Mesenchymal stem cell (in vitro differentiated cells and primary cell): Measurements from ENCODE around the gene DENND10.
"Not testable (repeated sequence)": the region's sequence is repeated elsewhere in the genome, so short reads cannot be mapped to it uniquely, and the experiment has no call there.

Experiments
- DNase-seq: peaks from one replicate; pipeline ENCODE4 v3.0.0-alpha.2; 2013
- H2AFZ ChIP-seq: one replicate; pipeline ENCODE4 v1.6.1; 2013; ENCODE audit warnings: low read depth, mild to moderate bottlenecking, control low read depth, inconsistent platforms, low read length, moderate library complexity
- H2AK5ac ChIP-seq: 2 replicates; pipeline ENCODE4 v1.6.1; 2013; ENCODE audit warnings: low read length, moderate library complexity, mild to moderate bottlenecking, inconsistent platforms; ENCODE audit not compliant: severe bottlenecking
- H2BK120ac ChIP-seq: one replicate; pipeline ENCODE4 v1.6.1; 2013; ENCODE audit warnings: low read depth, mild to moderate bottlenecking, inconsistent platforms, low read length, moderate library complexity
- H2BK12ac ChIP-seq, 2 experiments: one replicate each; pipeline ENCODE4 v1.6.1; 2013; ENCODE audit warnings: inconsistent platforms in 2 of 2, low read length in 2 of 2, mild to moderate bottlenecking in 2 of 2, moderate library complexity in 2 of 2, control low read depth in 1 of 2
- H2BK15ac ChIP-seq: one replicate; pipeline ENCODE4 v1.6.1; 2013; ENCODE audit warnings: mild to moderate bottlenecking, low read depth, inconsistent platforms; ENCODE audit not compliant: poor library complexity, severe bottlenecking
- H2BK5ac ChIP-seq: 2 replicates; pipeline ENCODE4 v1.6.1; 2013; ENCODE audit warnings: low read depth, mild to moderate bottlenecking, low read length, control low read depth, inconsistent platforms; ENCODE audit not compliant: poor library complexity, severe bottlenecking
- H3K14ac ChIP-seq, 2 experiments: one replicate each; pipeline ENCODE4 v1.6.1; 2013; ENCODE audit warnings: inconsistent platforms in 2 of 2, low read length in 2 of 2, control low read depth in 1 of 2, mild to moderate bottlenecking in 1 of 2, moderate library complexity in 1 of 2
- H3K18ac ChIP-seq, 2 experiments: one replicate each; pipeline ENCODE4 v1.6.1; 2013; ENCODE audit warnings: inconsistent platforms in 2 of 2, low read length in 2 of 2, control low read depth in 1 of 2, low read depth in 1 of 2, mild to moderate bottlenecking in 1 of 2
- H3K23ac ChIP-seq, 2 experiments: one replicate each; pipeline ENCODE4 v1.6.1; 2013; ENCODE audit warnings: inconsistent platforms in 2 of 2, low read length in 2 of 2, mild to moderate bottlenecking in 2 of 2, moderate library complexity in 2 of 2, control low read depth in 1 of 2
- H3K27ac ChIP-seq: 2 replicates; pipeline ENCODE4 v1.5.1; 2013; ENCODE audit warnings: mild to moderate bottlenecking, moderate library complexity, low read length, control low read depth, inconsistent platforms; ENCODE audit not compliant: poor library complexity, severe bottlenecking
- H3K27me3 ChIP-seq, 2 experiments: 2 replicates each; pipeline versions ENCODE4 v1.6.1 to v1.7.0; 2013; ENCODE audit warnings: low read length in 2 of 2, mild to moderate bottlenecking in 2 of 2, moderate library complexity in 2 of 2, control low read depth in 1 of 2, inconsistent platforms in 1 of 2; ENCODE audit not compliant: control insufficient read depth in 1 of 2, insufficient read depth in 1 of 2
- H3K36me3 ChIP-seq, 2 experiments: 2 replicates each; pipeline versions ENCODE4 v1.6.1 to v1.7.0; 2013; ENCODE audit warnings: low read length in 2 of 2, control low read depth in 1 of 2, inconsistent platforms in 1 of 2, low read depth in 1 of 2, mild to moderate bottlenecking in 1 of 2; ENCODE audit not compliant: insufficient read depth in 2 of 2, control insufficient read depth in 1 of 2
- H3K4ac ChIP-seq, 2 experiments: one replicate each; pipeline ENCODE4 v1.6.1; 2013; ENCODE audit warnings: inconsistent platforms in 2 of 2, low read length in 2 of 2, mild to moderate bottlenecking in 2 of 2, moderate library complexity in 2 of 2, control low read depth in 1 of 2, low read depth in 1 of 2
- H3K4me1 ChIP-seq: 2 replicates; pipeline ENCODE4 v1.6.1; 2013; ENCODE audit warnings: low read depth, low read length, control low read depth; ENCODE audit not compliant: control insufficient read depth, insufficient read depth
- H3K4me2 ChIP-seq: 2 replicates; pipeline ENCODE4 v1.6.1; 2013; ENCODE audit warnings: low read length, mild to moderate bottlenecking, inconsistent platforms; ENCODE audit not compliant: poor library complexity, severe bottlenecking
- H3K4me3 ChIP-seq, 2 experiments: 2 replicates each; pipeline versions ENCODE4 v1.5.1 to v1.7.0; 2013; ENCODE audit warnings: low read length in 2 of 2, mild to moderate bottlenecking in 2 of 2, control low read depth in 1 of 2, low read depth in 1 of 2; ENCODE audit not compliant: insufficient read depth in 1 of 2
- H3K79me1 ChIP-seq: replicated peaks from 2 replicates; pipeline ENCODE4 v1.6.1; 2013; ENCODE audit warnings: mild to moderate bottlenecking, control low read depth, low read length, inconsistent platforms; ENCODE audit not compliant: poor library complexity, severe bottlenecking
- H3K9ac ChIP-seq: 2 replicates; pipeline ENCODE4 v1.7.0; 2013; ENCODE audit warnings: mild to moderate bottlenecking, low read length, moderate library complexity
- H3K9me3 ChIP-seq: 2 replicates; pipeline ENCODE4 v1.7.0; 2013; ENCODE audit warnings: mild to moderate bottlenecking, low read length; ENCODE audit not compliant: control insufficient read depth
- H4K8ac ChIP-seq: one replicate; pipeline ENCODE4 v1.6.1; 2013; ENCODE audit warnings: inconsistent platforms, mild to moderate bottlenecking, low read length, moderate library complexity
- H4K91ac ChIP-seq: one replicate; pipeline ENCODE4 v1.6.1; 2013; ENCODE audit warnings: mild to moderate bottlenecking, low read length, inconsistent platforms
- WGBS: methylation state at CpG from one replicate; pipeline ENCODE4 v1.1.7; 2013; ENCODE audit warnings: mixed read lengths; 5-methylcytosine and 5-hydroxymethylcytosine counted together

Gene DENND10

DNA sequence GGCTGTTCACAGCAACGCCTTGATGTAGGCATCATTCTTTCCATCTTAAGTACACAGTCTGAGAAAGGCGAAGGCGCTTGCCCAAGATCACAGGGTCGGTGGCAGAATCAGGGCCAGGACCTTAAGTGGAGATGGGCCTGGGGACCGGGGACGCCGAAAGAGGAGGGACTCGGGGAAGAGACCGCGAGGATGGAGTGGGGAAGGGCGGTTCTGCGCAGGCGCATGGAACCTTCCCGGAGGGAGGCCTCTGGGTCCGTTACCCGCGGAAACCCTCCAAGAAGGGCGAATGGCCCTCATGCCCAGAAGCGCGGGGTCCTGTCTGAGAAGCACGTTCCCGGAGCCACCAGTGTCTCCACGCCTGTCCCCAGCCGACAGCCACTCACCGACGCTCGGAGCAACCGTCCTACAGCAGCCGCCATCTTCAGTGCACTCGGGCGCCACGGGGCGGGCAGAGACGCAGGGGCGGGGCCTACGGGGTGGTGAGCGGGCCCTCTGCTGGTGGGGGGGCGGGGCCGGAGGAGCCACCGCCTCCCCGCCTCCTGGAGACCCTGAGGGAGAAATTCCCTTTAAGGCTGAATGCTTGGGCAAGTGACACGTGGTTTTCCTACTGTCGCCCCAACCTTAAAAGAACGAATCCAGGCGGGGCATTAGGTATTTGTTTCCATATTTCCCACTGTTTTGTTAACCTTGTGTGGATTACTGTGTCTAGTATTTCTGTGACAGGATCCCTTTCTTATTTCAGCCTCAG is 74.6 kb downstream of the DENND10 start, which contains the start of gene PRDX3:
PRDX3 (minus strand) TSS at position 441 of the 748 bp plus-strand sequence; CDS start at position 419, 22 bp downstream.
- Histone ChIP-seq H3K9ac (peak within 1 kb of the TSS; percentile 95), H2BK15ac (peak within 1 kb of the TSS; percentile 93), H2AK5ac (peak within 1 kb of the TSS; percentile 43), H3K4me1 (peaks cover 9% of the 10 kb centered on the region), H3K27me3 (no peaks in the 10 kb centered on the region), H2BK5ac (peak within 1 kb of the TSS; percentile 82), H4K91ac (peak within 1 kb of the TSS; percentile 99), H2BK120ac (peak within 1 kb of the TSS; percentile 81), H3K23ac (no peak within 1 kb of the TSS), H3K27ac (peak within 1 kb of the TSS; percentile 89), H2BK12ac (peak within 1 kb of the TSS in 1 of 2 experiments; percentile 49), H3K4me3 (peak within 1 kb of the TSS; percentile 84 to 91), H3K4me2 (peak within 1 kb of the TSS; percentile 64), H3K18ac (peak within 1 kb of the TSS; percentile 98 to 100), H3K9me3 (no peaks in the 10 kb centered on the region), H4K8ac (peak within 1 kb of the TSS; percentile 100), H3K14ac (peak within 1 kb of the TSS in 1 of 2 experiments; percentile 46), H3K36me3 (peaks cover 16 to 30% of the 10 kb centered on the region in 2 experiments), H3K4ac (peak within 1 kb of the TSS; percentile 83 to 97), H3K79me1 (peaks cover 5% of the 10 kb centered on the region), H2AFZ (peak within 1 kb of the TSS; percentile 16)
- WGBS: 1% methylated on average over 45 of the region's 45 CpGs
- DNase-seq: peak; percentile 93

- H3K23ac ChIP-seq, H3K4me2 ChIP-seq, H2BK12ac ChIP-seq, H3K27me3 ChIP-seq, H3K27ac ChIP-seq, H2BK5ac ChIP-seq, H2BK120ac ChIP-seq, H4K8ac ChIP-seq, H3K9ac ChIP-seq, H3K9me3 ChIP-seq, H3K18ac ChIP-seq, H2AFZ ChIP-seq, DNase-seq, H2BK15ac ChIP-seq, H2AK5ac ChIP-seq, H3K79me1 ChIP-seq, H3K14ac ChIP-seq, H3K4me1 ChIP-seq, H3K4me3 ChIP-seq, H4K91ac ChIP-seq, H3K4ac ChIP-seq: not testable (repeated sequence)
- WGBS: 98% methylated on average over 4 of the region's 7 CpGs
- peaks cover 10% of the 10 kb centered on the region in 2 experiments for H3K36me3 ChIP-seq
Measured at GRCh38 chr10:119180850-119181400, 77.0 kb downstream of the DENND10 start.

GRCh38 chr10:119183664-119184412 is 79.9 kb downstream of the DENND10 start:
- no peak overlapping the region for H3K4ac ChIP-seq
- H3K4me2 ChIP-seq: no peak overlapping the region
- no peak overlapping the region for H3K4me3 ChIP-seq
- no peaks in the 10 kb centered on the region for H3K36me3 ChIP-seq
- H2AK5ac ChIP-seq: no peak overlapping the region
- H4K8ac ChIP-seq: no peak overlapping the region
- no peak overlapping the region for H3K23ac ChIP-seq
- DNase-seq: no peak
- H2AFZ ChIP-seq: no peak overlapping the region
- no peak overlapping the region for H2BK120ac ChIP-seq
- no peaks in the 10 kb centered on the region for H3K4me1 ChIP-seq
- H2BK5ac ChIP-seq: no peak overlapping the region
- H3K18ac ChIP-seq: no peak overlapping the region
- no peak overlapping the region for H3K14ac ChIP-seq
- no peaks in the 10 kb centered on the region for H3K79me1 ChIP-seq
- no peaks in the 10 kb centered on the region for H3K27me3 ChIP-seq
- 90% methylated on average over 9 of the region's 9 CpGs for WGBS
- H2BK15ac ChIP-seq: no peak overlapping the region
- H3K27ac ChIP-seq: no peak overlapping the region
- H4K91ac ChIP-seq: no peak overlapping the region
- no peak overlapping the region for H3K9ac ChIP-seq
- no peak overlapping the region for H2BK12ac ChIP-seq
- H3K9me3 ChIP-seq: no peaks in the 10 kb centered on the region
